HUES6 (cell line): ENCODE data around the gene ADAMTS3.

Experiments used
- H3K27ac ChIP-seq: 2 replicates; pipeline ENCODE4 v1.7.0; 2013; ENCODE audit warnings: low read depth, mild to moderate bottlenecking, low read length, inconsistent platforms
- H3K27me3 ChIP-seq: 2 replicates; pipeline ENCODE4 v1.6.1; 2013; ENCODE audit warnings: low read length; ENCODE audit not compliant: control insufficient read depth, insufficient read depth
- H3K36me3 ChIP-seq: 2 replicates; pipeline ENCODE4 v1.6.1; 2013; ENCODE audit warnings: low read length; ENCODE audit not compliant: control insufficient read depth, insufficient read depth
- H3K4me1 ChIP-seq: 2 replicates; pipeline ENCODE4 v1.6.1; 2013; ENCODE audit warnings: low read length; ENCODE audit not compliant: control insufficient read depth, insufficient read depth
- H3K4me3 ChIP-seq: 2 replicates; pipeline ENCODE4 v1.5.1; 2013; ENCODE audit warnings: low read depth, low read length
- H3K9ac ChIP-seq: one replicate; pipeline ENCODE4 v1.6.1; 2013; ENCODE audit warnings: mild to moderate bottlenecking, low read length
- H3K9me3 ChIP-seq: 2 replicates; pipeline ENCODE4 v1.6.1; 2013; ENCODE audit warnings: low read depth, low read length; ENCODE audit not compliant: control insufficient read depth, insufficient read depth

The ADAMTS3 gene

GRCh38 chr4:72351521-72351920, 217.5 kb downstream of the ADAMTS3 start:
- no peaks in the 10 kb centered on the region for H3K4me1 ChIP-seq
- H3K4me3 ChIP-seq, result no peak overlapping the region
- H3K27me3 ChIP-seq, result no peaks in the 10 kb centered on the region
- H3K36me3 ChIP-seq, result no peaks in the 10 kb centered on the region
- no peaks in the 10 kb centered on the region for H3K9me3 ChIP-seq
- no peak overlapping the region for H3K9ac ChIP-seq
- no peak overlapping the region for H3K27ac ChIP-seq

GRCh38 chr4:72348701-72349100, 220.3 kb downstream of the ADAMTS3 start:
- no peaks in the 10 kb centered on the region for H3K27me3 ChIP-seq
- no peak overlapping the region for H3K4me3 ChIP-seq
- no peak overlapping the region for H3K27ac ChIP-seq
- no peak overlapping the region for H3K9ac ChIP-seq
- H3K4me1 ChIP-seq, result no peaks in the 10 kb centered on the region
- no peaks in the 10 kb centered on the region for H3K9me3 ChIP-seq
- no peaks in the 10 kb centered on the region for H3K36me3 ChIP-seq

GRCh38 chr4:72344418-72344817, 224.6 kb downstream of the ADAMTS3 start:
- no peak overlapping the region for H3K27ac ChIP-seq
- H3K9me3 ChIP-seq, result no peaks in the 10 kb centered on the region
- H3K4me3 ChIP-seq, result no peak overlapping the region
- H3K4me1 ChIP-seq, result no peaks in the 10 kb centered on the region
- H3K36me3 ChIP-seq, result no peaks in the 10 kb centered on the region
- no peaks in the 10 kb centered on the region for H3K27me3 ChIP-seq
- H3K9ac ChIP-seq, result no peak overlapping the region

GRCh38 chr4:72341432-72341820, 227.6 kb downstream of the ADAMTS3 start:
- H3K36me3 ChIP-seq, result no peaks in the 10 kb centered on the region
- no peaks in the 10 kb centered on the region for H3K27me3 ChIP-seq
- H3K9ac ChIP-seq, result no peak overlapping the region
- no peaks in the 10 kb centered on the region for H3K9me3 ChIP-seq
- no peak overlapping the region for H3K4me3 ChIP-seq
- H3K4me1 ChIP-seq, result no peaks in the 10 kb centered on the region
- no peak overlapping the region for H3K27ac ChIP-seq

GRCh38 chr4:72340803-72341431, 228.1 kb downstream of the ADAMTS3 start:
- Histone ChIP-seq H3K27ac (no peak overlapping the region), H3K4me1 (no peaks in the 10 kb centered on the region), H3K36me3 (no peaks in the 10 kb centered on the region), H3K9ac (no peak overlapping the region), H3K27me3 (no peaks in the 10 kb centered on the region), H3K9me3 (no peaks in the 10 kb centered on the region), H3K4me3 (no peak overlapping the region)

- Histone ChIP-seq H3K4me1 (no peaks in the 10 kb centered on the region), H3K27ac (no peak overlapping the region), H3K9me3 (no peaks in the 10 kb centered on the region), H3K36me3 (no peaks in the 10 kb centered on the region), H3K4me3 (no peak overlapping the region), H3K9ac (no peak overlapping the region), H3K27me3 (no peaks in the 10 kb centered on the region)
Observed at GRCh38 chr4:72338060-72338459, 231.0 kb downstream of the ADAMTS3 start.

GRCh38 chr4:72330381-72330780, 238.6 kb downstream of the ADAMTS3 start:
- Histone ChIP-seq H3K4me1 (no peaks in the 10 kb centered on the region), H3K9ac (no peak overlapping the region), H3K4me3 (no peak overlapping the region), H3K27me3 (no peaks in the 10 kb centered on the region), H3K27ac (no peak overlapping the region), H3K9me3 (no peaks in the 10 kb centered on the region), H3K36me3 (no peaks in the 10 kb centered on the region)

GRCh38 chr4:72326692-72327632, 242.1 kb downstream of the ADAMTS3 start:
- H3K9ac ChIP-seq, result no peak overlapping the region
- no peaks in the 10 kb centered on the region for H3K9me3 ChIP-seq
- H3K27me3 ChIP-seq, result no peaks in the 10 kb centered on the region
- H3K27ac ChIP-seq, result no peak overlapping the region
- H3K36me3 ChIP-seq, result no peaks in the 10 kb centered on the region
- H3K4me1 ChIP-seq, result no peaks in the 10 kb centered on the region
- H3K4me3 ChIP-seq, result no peak overlapping the region

GRCh38 chr4:72325215-72325614, 243.8 kb downstream of the ADAMTS3 start:
- no peaks in the 10 kb centered on the region for H3K9me3 ChIP-seq
- H3K4me1 ChIP-seq, result no peaks in the 10 kb centered on the region
- H3K36me3 ChIP-seq, result no peaks in the 10 kb centered on the region
- no peaks in the 10 kb centered on the region for H3K27me3 ChIP-seq
- no peak overlapping the region for H3K4me3 ChIP-seq
- no peak overlapping the region for H3K9ac ChIP-seq
- H3K27ac ChIP-seq, result no peak overlapping the region

- Histone ChIP-seq H3K9ac (no peak overlapping the region), H3K4me3 (no peak overlapping the region), H3K27ac (no peak overlapping the region), H3K4me1 (no peaks in the 10 kb centered on the region), H3K36me3 (no peaks in the 10 kb centered on the region), H3K27me3 (no peaks in the 10 kb centered on the region), H3K9me3 (no peaks in the 10 kb centered on the region)
Observed at GRCh38 chr4:72323227-72323626, 245.8 kb downstream of the ADAMTS3 start.

- no peaks in the 10 kb centered on the region for H3K36me3 ChIP-seq
- H3K9me3 ChIP-seq, result no peaks in the 10 kb centered on the region
- H3K9ac ChIP-seq, result no peak overlapping the region
- no peaks in the 10 kb centered on the region for H3K4me1 ChIP-seq
- no peak overlapping the region for H3K4me3 ChIP-seq
- no peak overlapping the region for H3K27ac ChIP-seq
- no peaks in the 10 kb centered on the region for H3K27me3 ChIP-seq
Observed at GRCh38 chr4:72320223-72320948, 248.6 kb downstream of the ADAMTS3 start.
